GM11168 (cell line): ENCODE measurements around the gene ANKRD36.
"Not testable (repeated sequence)": the region's sequence is repeated elsewhere in the genome, so short reads cannot be mapped to it uniquely, and the experiment has no call there.

Experiments
- in situ Hi-C: fragments of 300-500 bp; cut with MboI; formaldehyde crosslinking; loops from one replicate; pipeline ENCODE4 v1.12.0; 2022; ENCODE audit warnings: low sequenced_read_pairs; ENCODE audit not compliant: unreplicated experiment

ANKRD36 gene

DNA sequence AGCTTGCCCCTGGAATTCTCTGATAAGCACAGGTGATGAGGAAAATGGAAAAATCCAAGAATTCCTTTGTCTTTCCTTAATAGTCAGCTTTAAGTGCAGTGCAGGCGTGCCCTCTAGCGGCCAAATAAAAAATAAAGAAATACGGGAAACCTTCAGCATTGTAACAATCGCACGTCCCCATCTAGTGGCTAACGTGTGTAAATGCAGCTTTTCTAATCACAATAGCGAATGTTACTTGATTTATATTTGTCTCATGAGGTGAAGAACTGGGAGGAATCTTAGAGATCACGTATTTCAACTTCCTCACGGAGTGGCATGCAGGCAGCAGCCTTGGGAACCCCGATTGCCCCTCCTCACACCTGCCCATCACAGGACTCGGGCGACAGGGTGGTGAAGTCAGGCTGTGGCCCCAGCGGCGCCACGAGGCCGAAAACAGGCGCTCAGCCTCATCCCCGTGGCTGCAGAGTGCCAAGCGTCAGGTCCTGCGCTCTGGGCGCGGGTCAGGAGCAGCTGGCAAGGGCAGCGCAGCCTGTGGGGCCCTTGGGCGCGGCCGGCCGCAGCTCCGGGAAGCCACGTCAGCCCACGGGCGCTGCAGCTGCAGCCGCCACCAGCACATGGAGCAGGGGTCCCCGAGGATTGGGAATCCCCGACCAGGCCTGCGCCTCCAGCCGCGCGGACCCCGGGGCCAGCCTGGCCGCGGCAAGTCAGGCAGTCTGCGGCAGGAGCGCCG, 468 bp upstream of the ANKRD36 start:
- in situ Hi-C loops, result loop anchor here (5.0 kb wide), 1 partner anchor 1120 kb away; the partner anchor contains the start of gene ANKRD36C

- in situ Hi-C loops, result loop anchor here (5.0 kb wide), 1 partner anchor 1122 kb away; the partner anchor contains the start of gene ANKRD36C
Measured at GRCh38 chr2:97113882-97114255, 916 bp downstream of the ANKRD36 start.

- in situ Hi-C loops, result not testable (repeated sequence)
Measured at GRCh38 chr2:97129090-97129489, 16.1 kb downstream of the ANKRD36 start.

- in situ Hi-C loops, result loop anchor here (5.0 kb wide), 1 partner anchor 1182 kb away; no protein-coding TSS in a partner anchor
Measured at GRCh38 chr2:97144016-97144415, 31.1 kb downstream of the ANKRD36 start.

DNA sequence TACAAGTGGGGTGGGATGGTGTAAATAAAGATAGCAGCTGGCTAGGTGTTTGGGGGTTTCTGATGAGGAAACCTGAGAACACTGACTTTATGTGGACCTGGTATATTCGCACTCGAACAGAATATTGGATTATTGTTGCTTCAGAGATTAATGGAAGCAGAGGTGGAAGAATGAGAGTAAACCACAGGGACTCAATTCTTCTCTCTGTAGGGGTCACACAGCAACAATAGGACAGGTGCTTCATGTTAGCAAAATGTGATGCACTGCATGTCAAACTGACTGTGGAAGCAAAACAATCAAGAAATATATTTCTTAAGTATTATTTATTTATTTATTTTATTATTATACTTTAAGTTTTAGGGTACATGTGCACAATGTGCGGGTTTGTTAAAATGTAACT, 53.6 kb downstream of the ANKRD36 start:
- in situ Hi-C loops, result not testable (repeated sequence)

DNA sequence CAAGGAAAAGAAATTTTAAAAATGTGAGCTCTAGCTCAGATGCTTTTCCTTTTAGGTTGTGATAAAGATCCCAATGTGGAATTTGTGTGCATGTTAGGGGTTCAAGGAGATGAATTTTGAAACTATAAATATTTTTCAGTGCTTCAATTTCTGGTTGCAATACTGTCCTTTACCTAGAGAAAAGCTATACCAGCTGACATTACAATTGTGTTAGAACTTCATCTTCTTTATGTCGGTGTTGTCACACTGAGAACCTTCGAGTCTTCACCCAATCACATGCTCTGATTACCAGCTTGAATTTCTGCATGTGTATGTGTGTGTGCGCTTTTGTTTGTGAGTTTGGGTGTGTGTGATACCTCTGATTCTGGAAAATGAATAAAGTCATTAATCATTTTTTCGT, 55.0 kb downstream of the ANKRD36 start:
- in situ Hi-C loops, result not testable (repeated sequence)

DNA sequence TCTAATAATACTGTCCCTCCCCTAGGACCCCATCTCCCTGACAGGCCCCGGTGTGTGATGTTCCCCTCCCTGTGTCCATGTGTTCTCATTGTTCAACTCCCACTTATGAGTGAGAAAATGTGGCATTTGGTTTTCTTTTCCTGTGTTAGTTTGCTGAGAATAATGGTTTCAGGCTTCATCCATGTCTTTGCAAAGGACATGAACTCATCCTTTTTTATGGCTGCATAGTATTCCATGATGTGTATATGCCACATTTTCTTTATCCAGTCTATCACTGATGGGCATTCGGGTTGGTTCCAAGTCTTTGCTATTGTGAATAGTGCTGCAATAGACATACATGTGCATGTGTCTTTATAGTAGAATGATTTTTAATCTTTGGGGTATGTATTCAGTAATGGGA, 55.6 kb downstream of the ANKRD36 start:
- in situ Hi-C loops, result not testable (repeated sequence)

DNA sequence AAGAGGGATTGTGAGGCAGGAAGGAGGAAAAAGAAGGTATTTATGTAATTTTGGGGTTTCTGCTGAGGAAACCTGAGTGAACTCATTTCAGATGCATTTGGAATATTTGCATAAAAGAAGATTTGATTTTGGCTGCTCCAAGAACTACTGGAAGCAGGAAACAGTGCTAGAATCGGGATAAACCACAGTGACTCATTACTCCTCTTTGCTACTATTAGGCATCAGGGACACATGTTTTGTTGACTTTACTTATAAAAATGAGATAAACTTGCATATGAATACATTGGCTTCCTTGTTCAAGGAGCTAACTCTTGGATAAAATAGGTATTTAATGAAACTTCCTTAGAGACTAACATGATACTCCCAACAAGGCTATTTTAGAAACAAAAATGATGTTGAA, 67.4 kb downstream of the ANKRD36 start:
- in situ Hi-C loops, result not testable (repeated sequence)

DNA sequence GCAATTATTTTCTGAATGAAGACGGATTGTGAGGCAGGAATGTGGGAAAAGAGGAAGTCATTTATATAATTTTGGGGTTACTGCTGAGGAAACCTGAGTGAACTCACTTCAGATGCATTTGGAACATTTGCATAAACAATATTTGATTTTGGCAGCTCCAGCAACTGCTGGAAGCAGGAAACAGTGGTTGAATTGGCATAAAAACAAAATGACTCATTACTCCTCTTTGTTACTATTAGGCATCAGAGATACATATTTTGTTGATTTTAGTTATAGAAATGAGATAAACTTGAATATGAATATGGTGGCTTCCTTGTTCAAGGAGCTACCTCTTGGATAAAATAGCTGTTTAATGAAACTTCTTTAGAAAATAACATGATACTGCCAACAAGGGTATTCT, 82.4 kb downstream of the ANKRD36 start:
- in situ Hi-C loops, result loop anchor here (10.0 kb wide), 1 partner anchor 359 kb away; no protein-coding TSS in a partner anchor

- in situ Hi-C loops, result loop anchor here (10.0 kb wide), 1 partner anchor 358 kb away; no protein-coding TSS in a partner anchor
Measured at GRCh38 chr2:97197251-97197650, 84.3 kb downstream of the ANKRD36 start.

DNA sequence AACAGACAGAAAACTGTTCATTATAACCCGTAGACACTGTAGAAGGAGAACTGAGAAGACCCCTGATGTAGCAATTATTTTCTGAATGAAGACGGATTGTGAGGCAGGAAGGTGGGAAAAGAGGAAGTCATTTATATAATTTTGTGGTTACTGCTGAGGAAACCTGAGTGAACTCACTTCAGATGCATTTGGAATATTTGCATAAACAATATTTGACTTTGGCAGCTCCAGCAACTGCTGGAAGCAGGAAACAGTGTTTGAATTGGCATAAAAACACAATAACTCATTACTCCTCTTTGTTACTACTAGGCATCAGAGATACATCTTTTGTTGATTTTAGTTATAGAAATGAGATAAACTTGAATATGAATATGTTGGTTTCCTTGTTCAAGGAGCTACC, 87.9 kb downstream of the ANKRD36 start:
- in situ Hi-C loops, result not testable (repeated sequence)

DNA sequence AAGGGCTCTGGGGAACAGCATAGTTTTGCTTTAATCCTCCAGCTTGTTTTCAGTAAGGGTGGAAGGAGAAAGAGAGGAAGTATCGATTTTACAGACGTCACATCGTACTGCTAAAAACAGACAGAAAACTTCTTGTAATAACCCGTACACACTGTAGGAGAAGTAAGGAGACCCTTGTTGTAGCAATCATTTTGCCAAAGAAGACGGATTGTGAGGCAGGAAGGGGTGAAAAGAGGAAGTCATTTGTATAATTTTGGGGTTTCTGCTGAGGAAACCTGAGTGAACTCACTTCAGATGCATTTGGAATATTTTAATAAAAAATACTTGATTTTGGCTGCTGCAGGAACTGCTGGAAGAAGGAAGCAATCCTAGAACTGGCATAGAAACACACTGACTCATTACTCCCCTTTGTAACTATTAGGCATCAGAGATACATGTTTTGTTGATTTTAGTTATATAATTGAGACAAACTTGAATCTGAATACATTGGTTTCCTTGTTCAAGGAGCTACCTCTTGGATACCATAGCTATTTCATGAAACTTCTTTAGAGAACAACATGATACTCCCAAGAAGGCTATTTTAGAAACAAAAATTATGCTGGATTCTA, 89.8 kb downstream of the ANKRD36 start:
- in situ Hi-C loops, result not testable (repeated sequence)

- in situ Hi-C loops, result no loop called here
Measured at GRCh38 chr2:97210325-97210724, 97.4 kb downstream of the ANKRD36 start.

DNA sequence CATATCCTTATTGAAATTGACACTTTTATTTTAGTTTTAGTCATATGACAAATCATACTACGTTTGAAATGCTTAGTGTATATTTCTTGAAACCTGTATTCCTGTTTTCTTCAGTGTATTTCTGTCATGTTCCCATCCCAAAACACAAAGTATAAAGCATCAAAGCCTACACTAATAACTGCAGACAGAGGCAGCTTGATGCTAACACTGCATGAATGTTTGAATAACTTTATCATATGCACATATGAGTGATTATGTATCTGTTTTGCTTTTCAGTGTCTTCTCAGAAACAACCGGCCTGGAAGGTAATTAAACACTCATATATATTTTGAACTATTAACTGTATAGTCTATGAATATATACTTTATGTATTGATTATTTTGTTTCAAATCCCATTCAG, 102.1 kb downstream of the ANKRD36 start:
- in situ Hi-C loops, result not testable (repeated sequence)

DNA sequence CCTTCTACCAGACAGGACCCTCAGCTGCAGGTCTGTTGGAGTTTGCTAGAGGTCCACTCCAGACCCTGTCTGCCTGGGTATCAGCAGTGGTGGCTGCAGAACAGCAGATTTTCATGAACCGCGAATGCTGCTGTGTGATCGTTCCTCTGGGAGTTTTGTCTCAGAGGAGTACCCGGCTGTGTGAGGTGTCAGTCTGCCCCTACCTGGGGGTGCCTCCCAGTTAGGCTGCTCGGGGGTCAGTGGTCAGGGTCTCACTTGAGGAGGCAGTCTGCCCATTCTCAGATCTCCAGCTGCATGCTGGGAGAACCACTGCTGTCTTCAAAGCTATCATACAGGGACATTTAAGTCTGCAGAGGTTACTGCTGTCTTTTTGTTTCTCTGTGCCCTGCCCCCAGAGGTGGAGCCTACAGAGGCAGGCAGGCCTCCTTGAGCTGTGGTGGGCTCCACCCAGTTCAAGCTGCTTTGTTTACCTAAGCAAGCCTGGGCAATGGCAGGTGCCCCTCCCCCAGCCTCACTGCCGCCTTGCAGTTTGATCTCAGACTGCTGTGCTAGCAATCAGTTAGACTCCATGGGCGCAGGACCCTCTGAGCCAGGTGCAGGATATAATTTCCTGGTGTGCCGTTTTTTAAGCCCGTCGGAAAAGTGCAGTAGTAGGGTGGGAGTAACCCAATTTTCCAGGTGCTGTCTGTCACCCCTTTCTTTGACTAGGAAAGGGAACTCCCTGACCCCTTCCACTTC, 118.1 kb downstream of the ANKRD36 start:
- in situ Hi-C loops, result not testable (repeated sequence)

DNA sequence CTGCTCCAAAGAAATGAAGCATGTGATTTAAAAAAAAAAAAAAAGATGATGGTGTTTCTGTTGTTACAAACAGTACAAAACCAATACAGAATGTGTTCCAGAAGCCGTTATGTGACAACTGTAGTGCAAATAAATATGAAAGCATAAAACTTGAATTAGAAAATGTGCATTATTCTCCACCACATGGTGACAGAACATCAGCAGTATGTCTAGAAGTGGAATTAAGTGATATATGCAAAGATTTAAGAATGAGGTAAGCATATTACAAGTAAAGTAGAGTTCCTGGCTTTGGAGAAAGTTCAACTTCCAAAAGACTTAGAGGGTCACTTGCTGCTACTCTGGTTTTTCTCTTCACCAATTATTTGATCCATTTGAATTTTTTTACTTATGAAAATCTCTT, 120.0 kb downstream of the ANKRD36 start:
- in situ Hi-C loops, result not testable (repeated sequence)

DNA sequence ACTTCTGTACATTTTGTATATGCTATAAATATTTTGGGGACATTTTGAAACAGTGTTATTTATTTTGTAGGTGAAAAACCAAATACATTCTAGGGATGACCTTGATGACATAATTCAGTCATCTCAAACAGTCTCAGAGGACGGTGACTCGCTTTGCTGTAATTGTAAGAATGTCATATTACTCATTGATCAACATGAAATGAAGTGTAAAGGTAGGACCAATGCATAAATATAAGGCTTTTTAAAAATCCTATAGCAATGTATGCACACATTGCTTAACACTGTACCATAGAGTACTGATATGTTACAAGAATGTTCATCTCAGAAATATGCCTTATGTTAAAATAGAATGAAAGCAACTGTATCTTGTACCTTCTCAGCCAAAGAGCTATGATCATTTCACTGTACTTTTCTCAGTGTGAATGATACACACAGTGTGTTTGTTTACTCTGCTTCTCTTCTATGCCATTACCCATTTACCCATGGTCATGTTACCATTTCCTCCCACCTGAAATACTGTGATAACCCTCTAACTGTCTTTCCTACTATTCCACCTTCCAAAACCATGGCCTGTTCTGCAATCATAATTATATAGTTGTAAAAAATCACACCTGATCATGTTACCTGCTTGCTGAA, 120.8 kb downstream of the ANKRD36 start:
- in situ Hi-C loops, result not testable (repeated sequence)

- in situ Hi-C loops, result not testable (repeated sequence)
Measured at GRCh38 chr2:97261192-97261591, 148.2 kb downstream of the ANKRD36 start.

- in situ Hi-C loops, result not testable (repeated sequence)
Measured at GRCh38 chr2:97266449-97266848, 153.5 kb downstream of the ANKRD36 start.

DNA sequence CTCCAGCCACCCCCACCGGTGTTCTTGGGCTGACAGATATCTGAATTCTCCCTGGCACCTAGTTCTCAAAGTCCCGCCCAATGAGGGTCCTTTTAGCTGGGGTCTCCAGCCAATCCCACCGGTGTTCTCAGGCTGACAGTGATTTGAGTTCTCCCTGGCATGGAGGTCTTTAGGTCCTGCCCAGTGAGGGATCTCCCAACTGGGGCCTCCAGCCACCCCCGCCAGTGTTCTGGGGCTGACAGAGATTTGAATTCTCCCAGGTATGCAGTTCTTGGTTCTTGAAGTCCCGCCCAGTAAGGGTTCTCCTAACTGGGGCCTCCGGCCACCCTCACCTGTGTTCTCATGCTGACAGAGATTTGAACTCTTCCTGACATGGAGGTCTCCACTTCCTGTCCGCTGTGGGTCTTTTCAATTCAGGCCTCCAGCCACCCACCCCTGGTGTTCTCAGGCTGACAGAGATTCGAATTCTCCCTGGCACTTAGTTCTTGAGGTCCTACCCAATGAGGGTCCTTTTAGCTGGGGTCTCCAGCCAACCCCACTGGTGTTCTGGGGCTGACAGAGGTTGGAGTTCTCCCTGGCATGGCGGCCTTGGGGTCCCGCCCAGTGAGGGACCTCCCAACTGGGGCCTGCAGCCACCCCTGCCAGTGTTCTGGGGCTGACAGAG, 154.6 kb downstream of the ANKRD36 start:
- in situ Hi-C loops, result no loop called here
